NT2/D1 (cell line): ENCODE measurements around the gene PTPRK.

Experiments used
- YY1 ChIP-seq: IDR thresholded peaks from 2 replicates; pipeline ENCODE4 v1.6.1; 2011; ENCODE audit not compliant: insufficient read length, insufficient read depth
- ZNF274 ChIP-seq: IDR thresholded peaks from 2 replicates; pipeline ENCODE4 v1.6.1; 2011; ENCODE audit warnings: mild to moderate bottlenecking, low read depth, low read length

DNA sequence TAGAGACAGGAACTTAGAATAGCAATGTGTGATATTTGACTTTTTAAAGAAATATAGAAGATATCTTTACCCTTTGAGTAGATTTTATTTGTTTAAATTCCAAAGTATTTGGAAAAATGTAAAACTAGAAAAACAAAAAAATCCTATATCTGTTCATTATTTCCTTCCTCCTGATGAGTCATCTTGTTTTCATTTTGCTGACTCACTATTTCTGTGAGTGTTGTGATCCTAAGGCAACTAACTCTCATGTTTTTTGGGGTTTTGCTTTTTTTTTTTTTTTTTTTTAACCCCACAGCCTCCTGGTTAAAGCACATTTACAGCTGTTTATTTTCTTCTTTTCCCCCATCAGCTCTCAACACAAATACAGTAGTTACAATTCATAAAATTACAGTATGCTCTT, 581.7 kb downstream of the PTPRK start:
- TF ChIP-seq YY1, result no peak
- no peak for TF ChIP-seq ZNF274
